Mammary epithelial cell (primary cell): ENCODE results near the gene RBM18.

Experiments used
- EZH2 ChIP-seq: IDR thresholded peaks from 2 replicates; pipeline ENCODE4 v1.6.1; 2012; ENCODE audit warnings: low read length, inconsistent platforms, borderline replicate concordance
- TF ChIP-seq, protein P1 (sequence below), 2 donors: IDR thresholded peaks in 1 of 2; conservative IDR thresholded peaks in 1 of 2; 2 replicates each; pipeline ENCODE4 v1.5.1; 2011 to 2012; ENCODE audit warnings: inconsistent platforms in 2 of 2, low read length in 2 of 2, mild to moderate bottlenecking in 2 of 2, control low read depth in 1 of 2, low read depth in 1 of 2; ENCODE audit not compliant: insufficient read depth in 1 of 2; ENCODE audit errors: extremely low read depth in 1 of 2

DNA sequence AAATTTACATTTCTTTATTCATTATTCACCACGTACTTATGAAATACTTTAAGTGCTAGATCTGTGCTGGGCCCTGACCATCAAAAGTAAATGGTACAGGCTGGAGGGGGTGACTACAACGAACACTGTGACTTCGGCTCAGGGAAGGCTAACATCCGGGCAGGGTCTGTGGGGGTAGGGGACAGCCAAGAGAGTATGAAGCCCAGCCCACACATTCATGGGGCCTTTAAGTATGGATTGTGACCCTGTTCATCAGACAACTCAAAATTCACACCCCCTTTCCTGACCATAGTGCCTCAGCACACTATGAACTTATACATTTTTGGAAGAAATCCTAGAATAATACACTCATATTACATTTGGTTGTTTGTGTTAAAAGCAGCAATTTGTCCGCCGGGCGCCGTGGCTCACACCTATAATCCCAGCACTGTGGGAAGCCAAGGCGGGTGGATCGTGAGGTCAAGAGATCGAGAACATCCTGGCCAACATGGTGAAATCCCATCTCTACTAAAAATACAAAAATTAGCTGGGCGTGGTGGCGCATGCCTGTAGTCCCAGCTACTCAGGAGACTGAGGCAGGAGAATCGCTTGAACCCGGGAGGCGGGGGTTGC lies 71.6 kb downstream of the RBM18 start:
- TF ChIP-seq, protein P1, sequence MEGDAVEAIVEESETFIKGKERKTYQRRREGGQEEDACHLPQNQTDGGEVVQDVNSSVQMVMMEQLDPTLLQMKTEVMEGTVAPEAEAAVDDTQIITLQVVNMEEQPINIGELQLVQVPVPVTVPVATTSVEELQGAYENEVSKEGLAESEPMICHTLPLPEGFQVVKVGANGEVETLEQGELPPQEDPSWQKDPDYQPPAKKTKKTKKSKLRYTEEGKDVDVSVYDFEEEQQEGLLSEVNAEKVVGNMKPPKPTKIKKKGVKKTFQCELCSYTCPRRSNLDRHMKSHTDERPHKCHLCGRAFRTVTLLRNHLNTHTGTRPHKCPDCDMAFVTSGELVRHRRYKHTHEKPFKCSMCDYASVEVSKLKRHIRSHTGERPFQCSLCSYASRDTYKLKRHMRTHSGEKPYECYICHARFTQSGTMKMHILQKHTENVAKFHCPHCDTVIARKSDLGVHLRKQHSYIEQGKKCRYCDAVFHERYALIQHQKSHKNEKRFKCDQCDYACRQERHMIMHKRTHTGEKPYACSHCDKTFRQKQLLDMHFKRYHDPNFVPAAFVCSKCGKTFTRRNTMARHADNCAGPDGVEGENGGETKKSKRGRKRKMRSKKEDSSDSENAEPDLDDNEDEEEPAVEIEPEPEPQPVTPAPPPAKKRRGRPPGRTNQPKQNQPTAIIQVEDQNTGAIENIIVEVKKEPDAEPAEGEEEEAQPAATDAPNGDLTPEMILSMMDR (conservative IDR thresholded peaks at IDR 0.05 in 1 of 2, IDR thresholded peaks at IDR 0.05 in 1 of 2; ENCODE audit: extremely low read depth in 1 of 2, insufficient read depth in 1 of 2, low read depth in 1 of 2, low read length in 2 of 2) = no peak
- no peak for TF ChIP-seq EZH2
